ENCODE data around the gene WNT5A.

WNT5A gene

DNA sequence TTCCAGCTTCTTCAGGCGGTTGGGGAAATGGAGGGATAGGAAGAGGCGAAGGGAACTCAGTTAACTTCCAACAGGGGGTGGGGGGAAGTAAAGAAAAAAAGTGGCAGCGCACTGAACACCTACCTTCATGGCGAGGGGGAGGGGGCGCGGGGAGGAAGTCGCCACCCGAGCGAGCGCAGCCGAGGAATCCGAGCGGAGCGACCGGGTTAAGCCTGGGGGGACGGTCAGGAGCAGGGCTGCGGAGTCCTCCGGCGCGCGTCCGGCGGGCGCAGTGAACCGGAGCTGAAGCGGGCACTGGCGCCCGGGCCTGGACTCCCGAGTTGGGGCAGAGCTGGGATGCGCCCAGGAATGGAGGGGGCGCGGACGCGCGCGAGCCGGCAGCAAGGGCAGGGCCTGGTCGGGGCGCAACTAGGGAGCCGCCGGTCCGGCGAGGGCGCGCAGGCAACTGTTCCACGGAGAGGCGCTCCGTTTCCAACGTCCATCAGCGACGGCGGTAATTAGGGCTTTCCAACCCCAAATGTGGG, at the start of gene WNT5A:
Gene WNT5A (minus strand): TSS at position 450 of the 524 bp plus-strand sequence. CDS start 321 bp downstream, at position 129.
- no peak for DNase-seq

GRCh38 chr3:55534876-55535275, 47.8 kb upstream of the WNT5A start:
- DNase-seq = no peak

GRCh38 chr3:55532806-55533205, 45.7 kb upstream of the WNT5A start:
- DNase-seq = no peak

DNA sequence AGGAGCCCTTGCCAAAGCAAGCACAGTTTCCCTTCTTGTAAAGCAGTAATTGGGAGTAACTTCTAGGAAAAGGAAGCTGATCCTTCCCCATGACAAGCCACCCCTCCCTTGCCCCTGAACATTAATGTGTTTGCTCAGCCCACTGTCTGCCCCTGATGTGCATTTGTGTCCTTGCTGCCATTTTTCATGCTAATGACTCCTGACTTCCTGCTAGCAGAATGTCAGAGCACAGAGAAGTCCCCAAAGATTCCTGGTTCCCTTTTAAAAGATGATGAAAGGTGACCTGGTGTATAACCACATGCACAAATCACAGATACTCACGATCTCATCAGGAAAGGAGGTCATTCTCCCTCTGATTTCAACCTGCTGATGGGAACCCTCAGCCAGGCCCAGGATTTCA, 44.2 kb upstream of the WNT5A start:
- no peak for DNase-seq

DNA sequence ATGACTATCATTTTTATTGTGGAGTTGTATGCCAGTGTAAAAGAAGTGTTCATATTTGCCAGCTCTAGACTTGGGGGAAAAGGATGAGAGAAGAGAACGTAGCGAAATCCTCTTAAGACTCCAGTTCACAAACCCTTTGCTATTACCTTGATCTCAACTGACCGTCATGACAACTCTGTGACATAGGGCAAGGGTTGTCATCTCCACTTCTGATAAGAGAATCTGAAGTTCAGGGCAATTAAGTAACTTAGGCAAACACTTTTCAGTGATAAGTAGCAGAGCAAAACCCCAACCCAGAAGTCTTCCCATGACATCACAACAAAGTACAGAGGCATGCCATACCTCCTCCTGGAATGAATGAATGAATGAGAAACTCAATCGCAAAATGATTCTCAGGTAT, 40.3 kb upstream of the WNT5A start:
- DNase-seq = no peak

GRCh38 chr3:55526332-55527030, 39.4 kb upstream of the WNT5A start:
- peak; percentile 17 to 33 for DNase-seq

GRCh38 chr3:55525436-55525835, 38.3 kb upstream of the WNT5A start:
- no peak for DNase-seq

DNA sequence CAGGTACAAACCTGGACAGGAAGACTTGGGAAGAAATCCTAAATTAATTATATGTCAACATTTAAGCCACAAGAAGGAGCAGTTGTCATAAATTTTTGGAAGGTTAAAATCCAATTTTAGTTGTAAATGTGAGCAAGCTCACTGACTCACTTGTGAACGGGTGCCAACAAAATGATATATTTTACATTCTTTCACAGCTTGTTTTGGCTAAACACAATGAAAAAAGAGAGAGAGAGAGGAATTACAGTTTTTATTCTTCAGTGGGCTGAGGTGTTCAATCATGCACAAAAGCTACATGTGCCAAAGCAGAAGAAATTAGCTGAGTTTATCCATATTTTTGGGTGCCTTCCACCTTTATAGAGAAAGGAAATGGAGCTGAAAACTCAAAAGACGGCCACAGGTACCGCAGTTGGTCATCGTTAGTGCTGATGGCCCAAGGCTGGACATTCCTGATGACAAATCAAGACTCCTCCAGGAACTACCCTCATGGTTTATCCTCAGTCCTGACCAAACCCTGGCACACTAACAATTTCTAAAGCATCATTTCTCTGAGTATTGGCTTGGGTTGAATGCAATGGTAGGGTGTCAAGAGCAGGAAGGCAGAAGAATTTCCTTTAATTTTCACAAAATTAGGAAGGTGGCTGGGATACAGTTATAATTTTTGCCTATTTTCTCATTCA, 37.6 kb upstream of the WNT5A start:
- no peak for DNase-seq

- DNase-seq = no peak
Measured at GRCh38 chr3:55523471-55523870, 36.4 kb upstream of the WNT5A start.

GRCh38 chr3:55521738-55522421, 34.8 kb upstream of the WNT5A start:
- no peak for DNase-seq

- no peak for DNase-seq
Measured at GRCh38 chr3:55521064-55521737, 34.1 kb upstream of the WNT5A start.

- DNase-seq = no peak
Measured at GRCh38 chr3:55519019-55519418, 31.9 kb upstream of the WNT5A start.

GRCh38 chr3:55518451-55518850, 31.3 kb upstream of the WNT5A start:
- no peak for DNase-seq

GRCh38 chr3:55516392-55517030, 29.4 kb upstream of the WNT5A start:
- DNase-seq = no peak

- DNase-seq = no peak
Measured at GRCh38 chr3:55515550-55516246, 28.6 kb upstream of the WNT5A start.

DNA sequence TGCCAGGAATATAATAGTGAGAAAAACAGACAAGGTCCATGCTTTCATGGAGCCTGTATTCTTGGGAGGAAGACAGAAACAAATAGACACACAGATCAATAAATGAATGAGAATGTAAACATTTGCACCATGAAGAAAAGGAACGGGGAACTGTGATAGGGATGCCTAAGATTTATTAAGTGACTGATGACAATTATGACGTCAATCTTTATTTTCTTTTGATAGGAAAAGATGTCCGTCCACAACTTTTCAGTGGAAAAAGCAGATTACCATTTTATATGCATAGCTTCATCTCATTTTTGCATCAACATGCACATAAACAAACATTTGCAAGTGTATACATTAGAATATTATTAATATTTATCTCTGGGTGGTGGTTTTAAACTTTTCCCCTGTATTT, 27.9 kb upstream of the WNT5A start:
- DNase-seq = no peak

DNA sequence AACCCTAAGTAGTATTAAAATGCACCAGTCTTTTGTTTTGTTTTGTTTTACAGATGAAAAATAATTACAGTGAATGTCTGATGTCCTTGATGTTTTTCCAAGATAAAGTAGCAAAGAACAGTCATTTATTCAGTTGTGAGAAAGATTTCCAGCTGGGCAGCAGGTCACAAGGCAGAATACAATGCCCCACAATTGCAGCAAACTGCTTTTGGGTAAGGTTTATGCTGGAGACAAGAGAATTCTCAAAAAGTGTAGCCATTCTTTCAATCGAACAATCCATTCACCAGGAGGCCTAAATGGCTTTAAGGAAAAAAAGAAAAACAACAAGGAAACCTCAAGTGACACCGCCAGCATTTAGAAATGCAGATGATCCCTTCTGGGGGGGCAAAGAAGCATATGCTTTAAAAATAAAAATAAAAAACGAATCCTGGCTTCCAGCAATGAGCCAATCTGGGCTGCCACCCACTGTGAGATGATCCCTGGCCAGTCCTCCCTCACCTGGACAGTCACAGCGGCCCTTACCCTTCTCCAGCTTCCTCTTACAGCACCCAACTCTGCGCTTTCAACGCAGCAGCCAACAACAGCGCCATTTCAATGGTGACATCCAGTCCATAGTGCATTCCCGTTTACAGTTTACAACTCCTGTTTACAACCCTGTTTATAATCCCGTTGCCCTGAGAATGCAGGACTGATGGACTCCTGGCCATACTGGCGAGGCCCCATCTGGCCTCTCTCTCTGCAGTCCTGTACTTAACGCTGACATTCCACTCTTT, 25.7 kb upstream of the WNT5A start:
- no peak for DNase-seq

DNA sequence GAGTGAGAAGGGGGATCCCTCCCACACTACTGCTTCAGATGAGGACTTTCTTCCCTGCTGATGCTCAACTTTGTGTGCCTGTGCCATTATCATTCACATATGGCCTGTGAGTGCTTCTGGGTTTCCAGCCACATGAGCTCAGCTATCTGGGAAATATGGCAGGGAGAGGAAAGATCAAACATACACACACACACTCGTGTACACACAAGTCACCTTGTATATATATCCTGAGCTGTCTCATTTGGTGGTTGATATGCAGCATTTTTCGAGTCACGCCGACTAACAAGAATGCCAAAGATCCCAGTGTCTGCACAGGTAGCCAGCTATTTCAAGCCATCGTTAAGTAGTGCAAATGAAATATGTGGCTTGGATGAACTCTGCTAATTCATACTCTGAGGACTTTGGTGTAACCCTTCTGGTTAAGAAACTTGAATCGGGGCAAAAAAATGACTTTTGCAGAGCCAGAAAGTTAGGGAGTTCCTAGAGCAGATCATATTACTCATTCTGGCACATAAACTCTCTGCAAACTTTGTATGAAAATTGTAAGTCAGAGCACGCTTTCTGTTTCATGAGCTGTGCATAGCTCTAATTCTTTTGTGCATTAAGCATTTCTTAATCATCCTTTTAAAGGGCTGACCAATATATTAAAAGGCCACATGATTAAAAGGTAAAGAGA, 24.9 kb upstream of the WNT5A start:
- no peak for DNase-seq

DNA sequence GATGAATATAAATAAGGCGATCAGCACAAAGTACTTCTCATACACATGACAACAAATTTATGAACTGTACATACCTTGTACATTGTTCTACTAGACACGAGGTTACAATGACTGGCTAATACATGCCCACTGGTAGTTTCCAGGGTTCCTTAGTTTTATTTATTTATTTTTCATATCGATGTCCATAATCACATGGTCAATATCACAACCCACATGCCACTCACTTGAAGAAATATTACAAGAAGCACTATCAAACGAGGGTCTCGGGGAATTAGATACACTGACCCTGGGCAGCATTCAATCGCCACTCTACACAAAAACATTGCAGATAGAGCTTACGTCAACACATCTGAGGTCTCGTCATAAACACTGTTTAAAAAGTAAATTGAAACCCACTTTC, 21.2 kb upstream of the WNT5A start:
- no peak for DNase-seq

DNA sequence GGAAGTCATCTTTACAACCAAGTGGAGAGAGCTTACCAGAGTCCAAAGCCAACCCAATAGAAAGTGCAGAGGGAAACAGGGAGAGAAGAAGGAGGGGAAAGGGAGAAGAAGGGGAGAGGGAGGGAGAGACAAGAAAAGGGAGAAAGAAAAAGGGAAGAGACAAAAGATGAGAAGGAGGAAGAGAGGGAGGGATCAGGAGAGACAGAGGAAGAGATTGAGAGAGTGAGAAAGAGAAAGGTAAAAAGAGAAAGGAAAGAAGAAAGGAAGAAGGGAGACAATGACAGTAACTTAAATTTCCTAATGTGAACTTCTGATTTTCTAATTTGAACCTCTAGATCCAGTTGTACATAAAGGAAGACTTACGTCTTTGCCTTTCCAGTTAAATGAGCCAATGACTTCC, 20.7 kb upstream of the WNT5A start:
- DNase-seq = no peak

GRCh38 chr3:55505776-55506175, 18.7 kb upstream of the WNT5A start:
- DNase-seq = no peak
